Stomach smooth muscle (tissue), 2 donors: Measurements from ENCODE around the gene RNF32.

ENCODE experiments used
- H3K27ac ChIP-seq: one replicate; pipeline ENCODE4 v1.7.0; 2013; ENCODE audit warnings: mild to moderate bottlenecking, low read length, inconsistent platforms
- H3K27me3 ChIP-seq, 2 donors: one replicate each; pipeline ENCODE4 v1.7.0; 2013; ENCODE audit warnings: low read length in 2 of 2; ENCODE audit not compliant: insufficient read depth in 2 of 2, control insufficient read depth in 1 of 2
- H3K36me3 ChIP-seq, 2 donors: one replicate each; pipeline ENCODE4 v1.7.0; 2013; ENCODE audit warnings: low read length in 2 of 2; ENCODE audit not compliant: control insufficient read depth in 2 of 2, insufficient read depth in 2 of 2
- H3K4me1 ChIP-seq: one replicate; pipeline ENCODE4 v1.7.0; 2013; ENCODE audit warnings: low read length; ENCODE audit not compliant: control insufficient read depth, insufficient read depth
- H3K4me3 ChIP-seq, 2 donors: one replicate each; pipeline ENCODE4 v1.7.0; 2013; ENCODE audit warnings: low read length in 2 of 2
- H3K9ac ChIP-seq, 2 donors: one replicate each; pipeline ENCODE4 v1.7.0; 2013; ENCODE audit warnings: low read length in 2 of 2, mild to moderate bottlenecking in 1 of 2
- H3K9me3 ChIP-seq, 2 donors: one replicate each; pipeline ENCODE4 v1.7.0; 2013; ENCODE audit warnings: low read length in 2 of 2; ENCODE audit not compliant: control insufficient read depth in 2 of 2
- donor health status: healthy.
- donor health status: Pancreatic carcinoma.

RNF32 gene

GRCh38 chr7:156640257-156640948, at the start of gene RNF32:
Gene RNF32 (plus strand): TSS chr7:156640774. CDS start chr7:156643878, 3,104 bp downstream.
- Histone ChIP-seq H3K9me3 (peaks cover 0 to 6% of the 10 kb centered on the region in 2 donors), H3K27ac (no peak within 1 kb of the TSS), H3K36me3 (no peaks in the 10 kb centered on the region), H3K9ac (peak within 1 kb of the TSS; percentile 62 to 69), H3K4me3 (peak within 1 kb of the TSS; percentile 84 to 85), H3K4me1 (peaks cover 16% of the 10 kb centered on the region), H3K27me3 (no peaks in the 10 kb centered on the region)

- H3K4me1 ChIP-seq = no peaks in the 10 kb centered on the region
- no peak overlapping the region for H3K27ac ChIP-seq
- no peak overlapping the region for H3K4me3 ChIP-seq
- peaks cover 11 to 15% of the 10 kb centered on the region in 2 donors for H3K9me3 ChIP-seq
- H3K36me3 ChIP-seq = no peaks in the 10 kb centered on the region
- no peaks in the 10 kb centered on the region for H3K27me3 ChIP-seq
- no peak overlapping the region for H3K9ac ChIP-seq
These were observed 48.3 kb upstream of the RNF32 start for GRCh38 chr7:156592155-156592884.

- peaks cover 11 to 15% of the 10 kb centered on the region in 2 donors for H3K9me3 ChIP-seq
- no peaks in the 10 kb centered on the region for H3K36me3 ChIP-seq
- H3K4me1 ChIP-seq = no peaks in the 10 kb centered on the region
- H3K9ac ChIP-seq = no peak overlapping the region
- H3K4me3 ChIP-seq = no peak overlapping the region
- H3K27me3 ChIP-seq = no peaks in the 10 kb centered on the region
- H3K27ac ChIP-seq = no peak overlapping the region
These were observed 46.1 kb upstream of the RNF32 start for GRCh38 chr7:156594283-156595080.

- H3K4me1 ChIP-seq = no peaks in the 10 kb centered on the region
- H3K4me3 ChIP-seq = no peak overlapping the region
- no peaks in the 10 kb centered on the region for H3K36me3 ChIP-seq
- H3K9me3 ChIP-seq = peaks cover 0 to 2% of the 10 kb centered on the region in 2 donors
- H3K9ac ChIP-seq = no peak overlapping the region
- H3K27ac ChIP-seq = no peak overlapping the region
- peaks cover 0 to 2% of the 10 kb centered on the region in 2 donors for H3K27me3 ChIP-seq
These were observed 40.1 kb upstream of the RNF32 start for GRCh38 chr7:156600496-156600895.

GRCh38 chr7:156602283-156602682, 38.3 kb upstream of the RNF32 start:
- H3K36me3 ChIP-seq = no peaks in the 10 kb centered on the region
- H3K27ac ChIP-seq = no peak overlapping the region
- no peak overlapping the region for H3K4me3 ChIP-seq
- H3K27me3 ChIP-seq = peaks cover 2 to 3% of the 10 kb centered on the region in 2 donors
- H3K9me3 ChIP-seq = peaks cover 0 to 2% of the 10 kb centered on the region in 2 donors
- H3K4me1 ChIP-seq = peaks cover 3% of the 10 kb centered on the region
- no peak overlapping the region for H3K9ac ChIP-seq

GRCh38 chr7:156603011-156603410, 37.6 kb upstream of the RNF32 start:
- Histone ChIP-seq H3K4me3 (no peak overlapping the region), H3K4me1 (peaks cover 8% of the 10 kb centered on the region), H3K9me3 (peaks cover 0 to 2% of the 10 kb centered on the region in 2 donors), H3K36me3 (no peaks in the 10 kb centered on the region), H3K9ac (no peak overlapping the region), H3K27me3 (peaks cover 2 to 9% of the 10 kb centered on the region in 2 donors), H3K27ac (no peak overlapping the region)

GRCh38 chr7:156603629-156604028, 36.9 kb upstream of the RNF32 start:
- Histone ChIP-seq H3K4me1 (peaks cover 8% of the 10 kb centered on the region), H3K9ac (no peak overlapping the region), H3K9me3 (peaks cover 0 to 2% of the 10 kb centered on the region in 2 donors), H3K27me3 (peaks cover 2 to 14% of the 10 kb centered on the region in 2 donors), H3K36me3 (no peaks in the 10 kb centered on the region), H3K4me3 (no peak overlapping the region), H3K27ac (no peak overlapping the region)

- peaks cover 0 to 2% of the 10 kb centered on the region in 2 donors for H3K9me3 ChIP-seq
- peaks cover 2 to 14% of the 10 kb centered on the region in 2 donors for H3K27me3 ChIP-seq
- H3K36me3 ChIP-seq = no peaks in the 10 kb centered on the region
- H3K4me3 ChIP-seq = no peak overlapping the region
- H3K9ac ChIP-seq = no peak overlapping the region
- peaks cover 8% of the 10 kb centered on the region for H3K4me1 ChIP-seq
- H3K27ac ChIP-seq = no peak overlapping the region
These were observed 36.3 kb upstream of the RNF32 start for GRCh38 chr7:156604311-156604710.

GRCh38 chr7:156604836-156605695, 35.5 kb upstream of the RNF32 start:
- no peak overlapping the region for H3K9ac ChIP-seq
- H3K4me3 ChIP-seq = no peak overlapping the region

GRCh38 chr7:156606135-156606534, 34.4 kb upstream of the RNF32 start:
- Histone ChIP-seq H3K36me3 (no peaks in the 10 kb centered on the region), H3K27ac (no peak overlapping the region), H3K9me3 (peaks cover 0 to 2% of the 10 kb centered on the region in 2 donors), H3K4me3 (no peak overlapping the region), H3K27me3 (peaks cover 4 to 14% of the 10 kb centered on the region in 2 donors), H3K4me1 (peaks cover 8% of the 10 kb centered on the region), H3K9ac (no peak overlapping the region)

More at GRCh38 chr7:156604836-156605695, 35.5 kb upstream of the RNF32 start:
- Histone ChIP-seq H3K4me1 (peaks cover 8% of the 10 kb centered on the region), H3K36me3 (no peaks in the 10 kb centered on the region), H3K27ac (no peak overlapping the region), H3K9me3 (peaks cover 0 to 2% of the 10 kb centered on the region in 2 donors), H3K27me3 (peaks cover 2 to 14% of the 10 kb centered on the region in 2 donors)
